MM.1S (cell line): ENCODE results near the gene IER5.

ENCODE experiments used
- DNase-seq: peaks from one replicate; pipeline ENCODE4 v3.0.0-alpha.2; 2015
- H2AFZ ChIP-seq: fragments of 300-600 bp; sonication (generic); 2 replicates; pipeline ENCODE4 v1.6.0; 2016; ENCODE audit warnings: antibody characterized with exemption, low read length
- H3F3A ChIP-seq: fragments of 300-600 bp; sonication (generic); 2 replicates; pipeline ENCODE4 v1.6.1; 2016; ENCODE audit warnings: mild to moderate bottlenecking, antibody characterized with exemption, low read length, moderate library complexity, mixed read lengths; ENCODE audit not compliant: insufficient read depth
- H3K27ac ChIP-seq: fragments of 300-600 bp; sonication (generic); 2 replicates; pipeline ENCODE4 v1.5.1; 2016; ENCODE audit warnings: mild to moderate bottlenecking, low read length
- H3K27me3 ChIP-seq: fragments of 300-600 bp; sonication (generic); replicated peaks from 2 replicates; pipeline ENCODE4 v1.6.0; 2016; ENCODE audit warnings: low read length; ENCODE audit not compliant: insufficient read depth
- H3K36me3 ChIP-seq: fragments of 300-600 bp; sonication (generic); replicated peaks from 2 replicates; pipeline ENCODE4 v1.6.1; 2016; ENCODE audit warnings: mild to moderate bottlenecking, low read length, mixed read lengths; ENCODE audit not compliant: insufficient read depth
- H3K4me1 ChIP-seq: fragments of 300-600 bp; sonication (generic); 2 replicates; pipeline ENCODE4 v1.6.1; 2016; ENCODE audit warnings: low read length, mixed read lengths
- H3K4me2 ChIP-seq: fragments of 300-600 bp; sonication (generic); 2 replicates; pipeline ENCODE4 v1.6.0; 2016; ENCODE audit warnings: low read depth, low read length
- H3K4me3 ChIP-seq: fragments of 300-600 bp; sonication (generic); 2 replicates; pipeline ENCODE4 v1.5.1; 2016; ENCODE audit warnings: low read length, mixed read lengths
- H3K79me2 ChIP-seq: fragments of 300-600 bp; sonication (generic); 2 replicates; pipeline ENCODE4 v1.6.1; 2016; ENCODE audit warnings: mixed run types, low read length, mixed read lengths
- H3K9ac ChIP-seq: fragments of 300-600 bp; sonication (generic); 2 replicates; pipeline ENCODE4 v1.6.1; 2016; ENCODE audit warnings: low read length, mixed read lengths
- H3K9me2 ChIP-seq: fragments of 300-600 bp; sonication (generic); replicated peaks from 2 replicates; pipeline ENCODE4 v1.6.1; 2016; ENCODE audit warnings: mild to moderate bottlenecking, low read length, mixed read lengths; ENCODE audit not compliant: insufficient read depth
- H3K9me3 ChIP-seq: fragments of 300-600 bp; sonication (generic); replicated peaks from 2 replicates; pipeline ENCODE4 v1.6.1; 2016; ENCODE audit warnings: mild to moderate bottlenecking, low read length, mixed read lengths; ENCODE audit not compliant: insufficient read depth
- H4K20me1 ChIP-seq: fragments of 300-600 bp; sonication (generic); 2 replicates; pipeline ENCODE4 v1.6.1; 2016; ENCODE audit warnings: mild to moderate bottlenecking, low read length, moderate library complexity, mixed read lengths; ENCODE audit not compliant: insufficient read depth
- EZH2 ChIP-seq: fragments of 300-600 bp; sonication (generic); optimal IDR thresholded peaks from 2 replicates; pipeline ENCODE3; 2017; ENCODE audit warnings: low read depth, mild to moderate bottlenecking, antibody characterized with exemption, low read length, mixed read lengths
- EZH2phosphoT487 ChIP-seq: fragments of 300-600 bp; sonication (generic); IDR thresholded peaks from 2 replicates; pipeline ENCODE4 v1.6.1; 2018; ENCODE audit warnings: antibody characterized with exemption, low read length
- TF ChIP-seq, protein P1 (sequence below): fragments of 300-600 bp; sonication (generic); IDR thresholded peaks from 2 replicates; pipeline ENCODE4 v1.5.1; 2016; ENCODE audit warnings: antibody characterized with exemption, low read length, mixed read lengths

The IER5 gene

DNA sequence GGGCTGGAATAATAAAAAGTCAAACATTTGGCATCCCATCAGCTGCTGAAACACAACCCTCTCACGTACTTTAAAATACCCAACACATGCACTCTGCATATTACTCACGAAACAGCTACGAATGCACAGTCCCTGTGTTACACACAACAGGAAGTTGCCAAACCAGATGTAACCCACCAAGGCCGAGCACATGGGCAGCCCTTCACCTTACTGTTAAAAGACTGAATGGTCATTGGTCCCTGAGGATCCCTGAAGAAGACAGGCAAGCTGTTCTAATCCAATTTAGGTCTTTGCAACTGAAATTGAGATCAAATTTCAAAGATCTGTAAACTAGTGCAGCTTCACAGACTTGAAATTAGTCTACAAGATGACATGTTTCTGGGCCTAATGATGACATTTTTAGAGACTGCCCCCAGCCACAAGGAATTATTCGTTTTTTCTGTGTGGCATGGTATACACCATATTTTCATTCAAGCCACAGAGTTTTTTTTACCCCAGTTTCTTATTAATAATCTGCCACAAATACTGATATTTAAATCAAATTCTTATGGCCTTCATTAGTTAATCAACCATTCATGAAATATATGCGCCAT lies 25.6 kb upstream of the IER5 start:
- H3K9me3 ChIP-seq: no peaks in the 10 kb centered on the region
- TF ChIP-seq EZH2: no peak
- no peak for TF ChIP-seq EZH2phosphoT487
- TF ChIP-seq, protein P1, sequence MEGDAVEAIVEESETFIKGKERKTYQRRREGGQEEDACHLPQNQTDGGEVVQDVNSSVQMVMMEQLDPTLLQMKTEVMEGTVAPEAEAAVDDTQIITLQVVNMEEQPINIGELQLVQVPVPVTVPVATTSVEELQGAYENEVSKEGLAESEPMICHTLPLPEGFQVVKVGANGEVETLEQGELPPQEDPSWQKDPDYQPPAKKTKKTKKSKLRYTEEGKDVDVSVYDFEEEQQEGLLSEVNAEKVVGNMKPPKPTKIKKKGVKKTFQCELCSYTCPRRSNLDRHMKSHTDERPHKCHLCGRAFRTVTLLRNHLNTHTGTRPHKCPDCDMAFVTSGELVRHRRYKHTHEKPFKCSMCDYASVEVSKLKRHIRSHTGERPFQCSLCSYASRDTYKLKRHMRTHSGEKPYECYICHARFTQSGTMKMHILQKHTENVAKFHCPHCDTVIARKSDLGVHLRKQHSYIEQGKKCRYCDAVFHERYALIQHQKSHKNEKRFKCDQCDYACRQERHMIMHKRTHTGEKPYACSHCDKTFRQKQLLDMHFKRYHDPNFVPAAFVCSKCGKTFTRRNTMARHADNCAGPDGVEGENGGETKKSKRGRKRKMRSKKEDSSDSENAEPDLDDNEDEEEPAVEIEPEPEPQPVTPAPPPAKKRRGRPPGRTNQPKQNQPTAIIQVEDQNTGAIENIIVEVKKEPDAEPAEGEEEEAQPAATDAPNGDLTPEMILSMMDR: no peak
- H3K9ac ChIP-seq: peak overlapping the region; percentile 35; the same call in 1 of the 2 replicates
- H3F3A ChIP-seq: peaks cover 16% of the 10 kb centered on the region
- peaks cover 17% of the 10 kb centered on the region for H3K4me1 ChIP-seq
- no peaks in the 10 kb centered on the region for H3K36me3 ChIP-seq
- H3K4me2 ChIP-seq: peak overlapping the region; percentile 56
- H3K4me3 ChIP-seq: peak overlapping the region; percentile 43
- no peaks in the 10 kb centered on the region for H4K20me1 ChIP-seq
- H3K9me2 ChIP-seq: no peaks in the 10 kb centered on the region
- peak; percentile 45 for DNase-seq
- no peaks in the 10 kb centered on the region for H3K79me2 ChIP-seq
- peak overlapping the region; percentile 75 for H2AFZ ChIP-seq
- no peaks in the 10 kb centered on the region for H3K27me3 ChIP-seq
- peak overlapping the region; percentile 56; the same call in 1 of the 2 replicates for H3K27ac ChIP-seq

DNA sequence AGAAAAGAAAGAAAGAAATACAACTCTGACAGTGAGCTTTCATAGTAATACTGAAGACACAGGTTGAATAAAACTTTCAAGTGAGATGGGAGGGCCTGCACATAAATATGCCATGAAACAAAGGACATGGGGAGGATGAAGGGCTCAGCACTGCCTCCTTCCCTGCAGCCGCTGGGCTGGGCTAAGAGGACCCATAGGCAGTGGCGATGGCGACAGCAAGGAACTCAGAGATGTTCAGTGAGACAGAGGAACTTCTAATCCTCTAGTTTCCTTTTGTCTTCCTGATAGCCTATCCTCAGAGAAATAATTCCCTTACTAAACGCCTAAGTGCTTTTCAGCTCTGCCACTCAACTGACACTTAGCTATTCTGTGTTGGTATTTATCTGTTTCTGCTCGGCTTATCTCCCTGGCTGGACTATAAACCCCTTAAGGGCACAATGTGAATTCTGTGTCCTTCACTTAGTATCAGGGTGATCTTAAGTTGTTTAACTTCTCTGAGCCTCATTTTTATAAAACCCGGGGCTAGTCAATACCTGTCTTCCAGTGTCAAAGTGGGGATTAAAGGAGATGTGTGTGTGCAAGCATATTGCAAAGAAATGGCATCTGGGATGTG lies 24.4 kb upstream of the IER5 start:
- Histone ChIP-seq H2AFZ (no peak overlapping the region), H3K27ac (no peak overlapping the region), H3K4me2 (no peak overlapping the region), H3K27me3 (no peaks in the 10 kb centered on the region), H4K20me1 (no peaks in the 10 kb centered on the region), H3K36me3 (no peaks in the 10 kb centered on the region), H3F3A (peaks cover 16% of the 10 kb centered on the region), H3K79me2 (no peaks in the 10 kb centered on the region), H3K9ac (no peak overlapping the region), H3K4me3 (no peak overlapping the region), H3K9me3 (no peaks in the 10 kb centered on the region), H3K9me2 (no peaks in the 10 kb centered on the region), H3K4me1 (peaks cover 17% of the 10 kb centered on the region)
- TF ChIP-seq EZH2 (no peak), EZH2phosphoT487 (no peak)
- TF ChIP-seq, protein P1: no peak
- no peak for DNase-seq

DNA sequence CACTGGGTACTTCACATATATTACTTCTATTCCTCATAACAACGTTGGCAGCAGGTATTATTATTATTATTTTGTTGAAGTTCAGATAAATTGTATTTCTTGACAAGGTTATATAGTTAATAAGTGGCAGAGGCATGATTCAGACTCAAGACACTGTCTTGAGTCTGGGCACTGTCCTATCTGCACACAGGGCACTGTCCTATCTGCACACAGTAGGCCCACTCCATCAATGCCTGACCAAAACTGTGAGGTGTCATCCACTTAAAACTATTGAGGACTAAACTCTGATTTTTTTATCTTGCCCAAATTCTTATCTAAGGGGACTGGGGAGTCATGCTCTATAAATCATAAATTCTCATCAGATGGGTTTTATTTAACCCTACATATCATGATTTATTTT lies 23.8 kb upstream of the IER5 start:
- Histone ChIP-seq H2AFZ (no peak overlapping the region), H4K20me1 (no peaks in the 10 kb centered on the region), H3K36me3 (no peaks in the 10 kb centered on the region), H3K27ac (no peak overlapping the region), H3K4me1 (peaks cover 17% of the 10 kb centered on the region), H3K9me2 (no peaks in the 10 kb centered on the region), H3F3A (peaks cover 16% of the 10 kb centered on the region), H3K4me2 (no peak overlapping the region), H3K27me3 (no peaks in the 10 kb centered on the region), H3K4me3 (no peak overlapping the region), H3K9ac (no peak overlapping the region), H3K79me2 (no peaks in the 10 kb centered on the region), H3K9me3 (no peaks in the 10 kb centered on the region)
- no peak for TF ChIP-seq EZH2
- no peak for TF ChIP-seq EZH2phosphoT487
- TF ChIP-seq, protein P1: no peak
- no peak for DNase-seq
